HepG2 (cell line): ENCODE data around the gene DPM1. TPM values are rescaled to one million over a fixed set of nuclear protein-coding genes. Genes with fewer than 3 reads are reported as not detected.
A peak's percentile ranks its signal among the peaks of the same experiment; 100 is the strongest.

Experiments
- ATRX ChIP-seq: sonication (generic); formaldehyde crosslinking; IDR thresholded peaks from 2 replicates; pipeline ENCODE4 v1.4.0; 2020; ENCODE audit warnings: missing genetic modification reagents, borderline replicate concordance
- FOXO1 ChIP-seq: sonication (generic); formaldehyde crosslinking; IDR thresholded peaks from 2 replicates; pipeline ENCODE4 v1.4.0; 2020; ENCODE audit warnings: missing genetic modification reagents
- GPN1 ChIP-seq: sonication (generic); formaldehyde crosslinking; IDR thresholded peaks from 2 replicates; pipeline ENCODE4 v1.5.1; 2020; ENCODE audit warnings: missing genetic modification reagents, borderline replicate concordance
- HDAC2 ChIP-seq: sonication (generic); formaldehyde crosslinking; IDR thresholded peaks from 2 replicates; pipeline ENCODE4 v1.4.0; 2020; ENCODE audit warnings: missing genetic modification reagents
- HOXA9 ChIP-seq: sonication (generic); formaldehyde crosslinking; IDR thresholded peaks from 2 replicates; pipeline ENCODE4 v1.8.1; 2022; ENCODE audit warnings: missing genetic modification reagents, mild to moderate bottlenecking, moderate library complexity, borderline replicate concordance
- MBD4 ChIP-seq: IDR thresholded peaks from 2 replicates; pipeline ENCODE4 v1.6.1; 2012; ENCODE audit warnings: low read length, inconsistent platforms, borderline replicate concordance
- MED13 ChIP-seq: sonication (generic); formaldehyde crosslinking; IDR thresholded peaks from 2 replicates; pipeline ENCODE4 v1.5.0; 2020; ENCODE audit warnings: missing genetic modification reagents
- MTA3 ChIP-seq: sonication (generic); formaldehyde crosslinking; IDR thresholded peaks from 2 replicates; pipeline ENCODE4 v1.4.0; 2020; ENCODE audit warnings: missing genetic modification reagents
- NFIC ChIP-seq: IDR thresholded peaks from 2 replicates; pipeline ENCODE4 v1.6.1; 2012; ENCODE audit warnings: mild to moderate bottlenecking, low read length, inconsistent platforms
- NPAS2 ChIP-seq: sonication (generic); formaldehyde crosslinking; IDR thresholded peaks from 2 replicates; pipeline ENCODE4 v1.8.0; 2022; ENCODE audit warnings: mild to moderate bottlenecking, missing genetic modification reagents, borderline replicate concordance
- SMAD9 ChIP-seq: sonication (generic); formaldehyde crosslinking; IDR thresholded peaks from 2 replicates; pipeline ENCODE4 v1.5.1; 2020; ENCODE audit warnings: mild to moderate bottlenecking, missing genetic modification reagents
- SMC3 ChIP-seq: IDR thresholded peaks from 2 replicates; pipeline ENCODE4 v1.6.1; 2011; ENCODE audit warnings: low read length, improper control_type of control experiment
- SP4 ChIP-seq: sonication (generic); formaldehyde crosslinking; IDR thresholded peaks from 2 replicates; pipeline ENCODE4 v1.8.1; 2023; ENCODE audit warnings: mild to moderate bottlenecking, missing genetic modification reagents
- STAT5B ChIP-seq: sonication (generic); formaldehyde crosslinking; IDR thresholded peaks from 2 replicates; pipeline ENCODE4 v1.4.0; 2020; ENCODE audit warnings: missing genetic modification reagents
- YEATS2 ChIP-seq: sonication (generic); formaldehyde crosslinking; IDR thresholded peaks from 2 replicates; pipeline ENCODE4 v1.4.0; 2020; ENCODE audit warnings: missing genetic modification reagents, borderline replicate concordance
- ZNF121 ChIP-seq: sonication (generic); formaldehyde crosslinking; IDR thresholded peaks from 2 replicates; pipeline ENCODE4 v1.5.0; 2020; ENCODE audit warnings: mild to moderate bottlenecking, missing genetic modification reagents
- ZNF33A ChIP-seq: sonication (generic); formaldehyde crosslinking; IDR thresholded peaks from 2 replicates; pipeline ENCODE4 v1.5.1; 2020; ENCODE audit warnings: missing genetic modification reagents, mild to moderate bottlenecking, moderate library complexity, borderline replicate concordance
- ZNF33B ChIP-seq: sonication (generic); formaldehyde crosslinking; IDR thresholded peaks from 2 replicates; pipeline ENCODE4 v1.5.1; 2020; ENCODE audit warnings: mild to moderate bottlenecking, missing genetic modification reagents
- ZNF383 ChIP-seq: sonication (generic); formaldehyde crosslinking; IDR thresholded peaks from 2 replicates; pipeline ENCODE4 v1.4.0; 2020; ENCODE audit warnings: missing genetic modification reagents, mild to moderate bottlenecking, borderline replicate concordance
- ZNF496 ChIP-seq: sonication (generic); formaldehyde crosslinking; IDR thresholded peaks from 2 replicates; pipeline ENCODE4 v1.8.1; 2023; ENCODE audit warnings: mild to moderate bottlenecking, moderate library complexity, missing genetic modification reagents; ENCODE audit not compliant: insufficient replicate concordance
- ZNF557 ChIP-seq: sonication (generic); formaldehyde crosslinking; IDR thresholded peaks from 2 replicates; pipeline ENCODE4 v1.4.0; 2020; ENCODE audit warnings: missing genetic modification reagents
- ZNF678 ChIP-seq: sonication (generic); formaldehyde crosslinking; IDR thresholded peaks from 2 replicates; pipeline ENCODE4 v1.4.0; 2020; ENCODE audit warnings: mild to moderate bottlenecking, missing genetic modification reagents
- ZNF746 ChIP-seq: sonication (generic); formaldehyde crosslinking; IDR thresholded peaks from 2 replicates; pipeline ENCODE4 v1.8.0; 2022; ENCODE audit warnings: mild to moderate bottlenecking, missing genetic modification reagents
- ZNF891 ChIP-seq: sonication (generic); formaldehyde crosslinking; IDR thresholded peaks from 2 replicates; pipeline ENCODE4 v1.5.0; 2020; ENCODE audit warnings: mild to moderate bottlenecking, missing genetic modification reagents
- ZSCAN30 ChIP-seq: sonication (generic); formaldehyde crosslinking; IDR thresholded peaks from 2 replicates; pipeline ENCODE4 v1.5.0; 2020; ENCODE audit warnings: mild to moderate bottlenecking, missing genetic modification reagents
- polyA plus RNA-seq, 8 experiments: library from polyadenylated mRNA; depleted of rRNA in 3 of 8; stranded (reverse) in 7 of 8; unstranded in 1 of 8; fragments of >200 nt; fragmentation: Illumina TruSeq in 4 of 8; extraction: Trizol in 4 of 8; gene quantifications; 2 replicates each; pipeline versions ENCODE4 v1.2.1 to v1.2.3, GENCODE V29; 2011 to 2016; ENCODE audit warnings: low read depth in 4 of 8, missing spikeins in 1 of 8, mixed read lengths in 1 of 8; ENCODE audit not compliant: insufficient read depth in 1 of 8
- total RNA-seq, 5 experiments: library from RNA; depleted of rRNA; stranded (reverse); fragments of >200 nt; fragmentation: Illumina TruSeq; extraction: Trizol; gene quantifications; 2 replicates each; pipeline ENCODE4 v1.2.3, GENCODE V29; 2016; ENCODE audit warnings: low read depth in 1 of 5
- TF ChIP-seq, protein P1 (sequence below): IDR thresholded peaks from 2 replicates; pipeline ENCODE4 v1.6.1; 2018; ENCODE audit warnings: missing genetic modification reagents, mild to moderate bottlenecking, missing compliant biosample characterization
- TF ChIP-seq, protein P2 (sequence below): sonication (generic); formaldehyde crosslinking; IDR thresholded peaks from 2 replicates; pipeline ENCODE4 v1.4.0; 2020; ENCODE audit warnings: mild to moderate bottlenecking, missing genetic modification reagents
- TF ChIP-seq, protein P3 (sequence below): IDR thresholded peaks from 2 replicates; pipeline ENCODE4 v1.6.1; 2016
- TF ChIP-seq, protein P4 (sequence below): sonication (generic); formaldehyde crosslinking; IDR thresholded peaks from 2 replicates; pipeline ENCODE4 v1.8.0; 2022; ENCODE audit warnings: mild to moderate bottlenecking, missing genetic modification reagents; ENCODE audit not compliant: insufficient replicate concordance

The DPM1 gene
- total and polyA plus RNA-seq, 2 of the 13 experiments (the other 11 are each of a cell fraction or from before 2014, with no cell fraction given) = 83.2 to 161 TPM

DNA sequence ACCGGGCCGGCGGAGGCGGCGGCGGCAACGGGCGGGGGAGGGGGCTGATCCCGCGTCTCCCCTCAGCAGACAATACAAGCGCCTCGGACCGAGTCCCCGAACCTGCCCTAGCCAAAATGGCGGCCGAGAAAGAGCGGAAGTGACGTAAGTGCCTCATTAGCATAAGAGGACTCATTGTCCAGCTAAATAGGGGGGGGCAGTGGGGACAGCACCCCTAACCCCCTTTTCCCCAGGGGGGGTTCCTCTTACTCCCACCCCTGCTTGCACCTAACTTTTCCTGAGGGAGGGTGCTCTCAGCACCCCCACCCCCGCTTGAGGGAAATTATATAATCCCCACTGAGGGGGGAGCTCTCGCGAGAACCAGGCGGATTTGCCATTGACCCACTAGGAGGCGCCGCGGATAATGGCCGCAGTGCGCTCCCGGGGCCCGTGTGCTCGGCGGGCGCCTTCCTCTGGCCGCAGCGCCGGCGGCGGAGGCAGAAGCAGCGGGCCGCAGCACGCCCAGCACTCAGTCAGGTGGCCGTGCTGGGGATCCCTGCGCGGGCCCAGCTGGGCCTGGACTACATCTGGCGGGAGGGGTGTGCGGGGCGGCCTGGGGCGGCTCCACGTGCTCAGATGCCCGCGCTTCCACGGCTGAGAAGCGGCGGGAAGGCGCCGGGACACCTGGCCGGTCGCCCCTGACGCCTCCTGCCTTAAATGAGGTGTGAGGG, 26.9 kb downstream of the DPM1 start, which contains the start of gene ADNP (continued):
- TF ChIP-seq YEATS2 (CRISPR knock-in tag) = no peak
- TF ChIP-seq ZNF496 (CRISPR knock-in tag) = no peak
- TF ChIP-seq HOXA9 (CRISPR knock-in tag) = no peak
- no peak for TF ChIP-seq ZNF557
- no peak for TF ChIP-seq ZSCAN30
- TF ChIP-seq HDAC2 (CRISPR knock-in tag) = 0 out of 2 replicates have a peak, but pooled peaks have one; percentile 20
- TF ChIP-seq NPAS2 (CRISPR knock-in tag) = no peak
- TF ChIP-seq STAT5B (CRISPR knock-in tag) = 0 out of 2 replicates have a peak, but pooled peaks have one; percentile 52
- no peak for TF ChIP-seq ZNF33B (CRISPR knock-in tag)
- TF ChIP-seq ZNF121 (CRISPR knock-in tag) = no peak
- no peak for TF ChIP-seq MED13 (CRISPR knock-in tag)
- TF ChIP-seq, protein P1, sequence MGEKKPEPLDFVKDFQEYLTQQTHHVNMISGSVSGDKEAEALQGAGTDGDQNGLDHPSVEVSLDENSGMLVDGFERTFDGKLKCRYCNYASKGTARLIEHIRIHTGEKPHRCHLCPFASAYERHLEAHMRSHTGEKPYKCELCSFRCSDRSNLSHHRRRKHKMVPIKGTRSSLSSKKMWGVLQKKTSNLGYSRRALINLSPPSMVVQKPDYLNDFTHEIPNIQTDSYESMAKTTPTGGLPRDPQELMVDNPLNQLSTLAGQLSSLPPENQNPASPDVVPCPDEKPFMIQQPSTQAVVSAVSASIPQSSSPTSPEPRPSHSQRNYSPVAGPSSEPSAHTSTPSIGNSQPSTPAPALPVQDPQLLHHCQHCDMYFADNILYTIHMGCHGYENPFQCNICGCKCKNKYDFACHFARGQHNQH = 0 out of 2 replicates have a peak, but pooled peaks have one; percentile 47
- TF ChIP-seq, protein P2, sequence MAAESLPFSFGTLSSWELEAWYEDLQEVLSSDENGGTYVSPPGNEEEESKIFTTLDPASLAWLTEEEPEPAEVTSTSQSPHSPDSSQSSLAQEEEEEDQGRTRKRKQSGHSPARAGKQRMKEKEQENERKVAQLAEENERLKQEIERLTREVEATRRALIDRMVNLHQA = no peak
- no peak for TF ChIP-seq SMAD9 (CRISPR knock-in tag)
- TF ChIP-seq SMC3 = no peak
- TF ChIP-seq FOXO1 (CRISPR knock-in tag) = no peak; the same call in 1 of the 2 replicates
- TF ChIP-seq ZNF746 = no peak
- no peak for TF ChIP-seq MTA3
- TF ChIP-seq ZNF678 (CRISPR knock-in tag) = no peak
- TF ChIP-seq ATRX = no peak
- TF ChIP-seq ZNF383 = no peak
- no peak for TF ChIP-seq MBD4
- no peak for TF ChIP-seq GPN1
- TF ChIP-seq, protein P3, sequence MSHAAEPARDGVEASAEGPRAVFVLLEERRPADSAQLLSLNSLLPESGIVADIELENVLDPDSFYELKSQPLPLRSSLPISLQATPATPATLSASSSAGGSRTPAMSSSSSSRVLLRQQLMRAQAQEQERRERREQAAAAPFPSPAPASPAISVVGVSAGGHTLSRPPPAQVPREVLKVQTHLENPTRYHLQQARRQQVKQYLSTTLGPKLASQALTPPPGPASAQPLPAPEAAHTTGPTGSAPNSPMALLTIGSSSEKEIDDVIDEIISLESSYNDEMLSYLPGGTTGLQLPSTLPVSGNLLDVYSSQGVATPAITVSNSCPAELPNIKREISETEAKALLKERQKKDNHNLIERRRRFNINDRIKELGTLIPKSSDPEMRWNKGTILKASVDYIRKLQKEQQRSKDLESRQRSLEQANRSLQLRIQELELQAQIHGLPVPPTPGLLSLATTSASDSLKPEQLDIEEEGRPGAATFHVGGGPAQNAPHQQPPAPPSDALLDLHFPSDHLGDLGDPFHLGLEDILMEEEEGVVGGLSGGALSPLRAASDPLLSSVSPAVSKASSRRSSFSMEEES (CRISPR knock-in tag) = peak; percentile 44; the same call in 1 of the 2 replicates
- no peak for TF ChIP-seq SP4 (CRISPR knock-in tag)
- no peak for TF ChIP-seq NFIC
- TF ChIP-seq, protein P4, sequence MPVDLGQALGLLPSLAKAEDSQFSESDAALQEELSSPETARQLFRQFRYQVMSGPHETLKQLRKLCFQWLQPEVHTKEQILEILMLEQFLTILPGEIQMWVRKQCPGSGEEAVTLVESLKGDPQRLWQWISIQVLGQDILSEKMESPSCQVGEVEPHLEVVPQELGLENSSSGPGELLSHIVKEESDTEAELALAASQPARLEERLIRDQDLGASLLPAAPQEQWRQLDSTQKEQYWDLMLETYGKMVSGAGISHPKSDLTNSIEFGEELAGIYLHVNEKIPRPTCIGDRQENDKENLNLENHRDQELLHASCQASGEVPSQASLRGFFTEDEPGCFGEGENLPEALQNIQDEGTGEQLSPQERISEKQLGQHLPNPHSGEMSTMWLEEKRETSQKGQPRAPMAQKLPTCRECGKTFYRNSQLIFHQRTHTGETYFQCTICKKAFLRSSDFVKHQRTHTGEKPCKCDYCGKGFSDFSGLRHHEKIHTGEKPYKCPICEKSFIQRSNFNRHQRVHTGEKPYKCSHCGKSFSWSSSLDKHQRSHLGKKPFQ (CRISPR knock-in tag) = no peak
- TF ChIP-seq ZNF891 (CRISPR knock-in tag) = no peak
- no peak for TF ChIP-seq ZNF33A (CRISPR knock-in tag)
